AG04450 (cell line): Measurements from ENCODE around the gene DPP10. TPM values are rescaled to one million over a fixed set of nuclear protein-coding genes. Genes with fewer than 3 reads are reported as not detected.

ENCODE experiments used
- CTCF ChIA-PET: fragments of 300-600, 350-600 bp; formaldehyde crosslinking; extraction: SDS; loops from one replicate; lab custom pipeline; 2022; ENCODE audit warnings: antibody characterized with exemption, inconsistent platforms; lab: Charles Lee
- POLR2A ChIA-PET: fragments of 350-600 bp; formaldehyde crosslinking; extraction: SDS; loops from one replicate; lab custom pipeline; 2021; ENCODE audit warnings: antibody characterized with exemption, inconsistent platforms; lab: Yijun Ruan, JAX
- DNase-seq: peaks from one replicate; pipeline ENCODE4 v3.0.0-alpha.2; 2011; ENCODE audit warnings: low read depth, low spot score
- H3K27ac ChIP-seq: one replicate; pipeline ENCODE4 v1.5.1; 2012; ENCODE audit warnings: low read depth, low read length, control low read depth
- H3K27me3 ChIP-seq: one replicate; pipeline ENCODE4 v1.6.0; 2012; ENCODE audit warnings: low read length; ENCODE audit not compliant: control insufficient read depth, insufficient read depth
- H3K4me3 ChIP-seq: 2 replicates; pipeline ENCODE4 v1.5.1; 2011; ENCODE audit warnings: mild to moderate bottlenecking, low read depth, low read length, control low read depth
- H3K9me3 ChIP-seq: 2 replicates; pipeline ENCODE4 v1.5.1; 2012; ENCODE audit warnings: low read length; ENCODE audit not compliant: control insufficient read depth, insufficient read depth
- polyA plus RNA-seq: library from polyadenylated mRNA; depleted of rRNA; stranded (reverse); fragments of >200 nt; gene quantifications from 2 replicates; pipeline ENCODE4 v1.2.3, GENCODE V29; 2011
- TF ChIP-seq, protein P1 (sequence below): IDR thresholded peaks from 2 replicates; pipeline ENCODE4 v1.5.1; 2011; ENCODE audit warnings: low read depth, low read length, control low read depth, inconsistent platforms

DPP10 gene
- polyA plus RNA-seq, 1 experiment = not detected

DNA sequence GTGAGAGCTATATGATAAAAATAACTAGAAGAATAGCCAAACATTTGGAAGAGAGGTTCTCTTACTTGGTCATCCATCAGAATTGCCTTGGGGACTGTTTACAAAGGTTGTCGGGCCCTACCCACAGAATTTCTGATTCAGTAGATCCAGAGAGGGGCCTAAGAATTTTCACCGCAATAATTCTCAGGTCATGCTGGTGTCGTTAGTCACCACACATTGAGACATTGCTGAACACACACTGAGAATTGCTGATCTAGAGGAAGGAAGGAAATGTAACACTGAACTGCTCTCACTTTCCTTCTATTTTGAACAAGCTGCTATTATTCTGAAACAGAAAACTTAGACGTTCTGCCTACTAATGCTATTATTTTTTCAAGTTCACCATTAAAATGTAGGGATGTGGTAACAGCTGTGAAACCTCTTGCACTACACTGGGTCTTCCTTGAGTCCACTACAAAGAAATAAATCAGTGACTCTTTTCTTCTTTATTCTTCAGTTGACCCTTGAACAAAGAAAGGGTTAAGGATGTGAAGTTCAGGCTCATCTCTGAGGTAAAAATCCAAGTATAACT, 491.3 kb downstream of the DPP10 start:
- Histone ChIP-seq H3K4me3 (no peak overlapping the region), H3K9me3 (peaks cover 14% of the 10 kb centered on the region; the same call in 1 of the 2 replicates), H3K27me3 (no peaks in the 10 kb centered on the region), H3K27ac (no peak overlapping the region)
- POLR2A ChIA-PET = no interaction called here
- DNase-seq = no peak
- CTCF ChIA-PET = no interaction called here
- TF ChIP-seq, protein P1, sequence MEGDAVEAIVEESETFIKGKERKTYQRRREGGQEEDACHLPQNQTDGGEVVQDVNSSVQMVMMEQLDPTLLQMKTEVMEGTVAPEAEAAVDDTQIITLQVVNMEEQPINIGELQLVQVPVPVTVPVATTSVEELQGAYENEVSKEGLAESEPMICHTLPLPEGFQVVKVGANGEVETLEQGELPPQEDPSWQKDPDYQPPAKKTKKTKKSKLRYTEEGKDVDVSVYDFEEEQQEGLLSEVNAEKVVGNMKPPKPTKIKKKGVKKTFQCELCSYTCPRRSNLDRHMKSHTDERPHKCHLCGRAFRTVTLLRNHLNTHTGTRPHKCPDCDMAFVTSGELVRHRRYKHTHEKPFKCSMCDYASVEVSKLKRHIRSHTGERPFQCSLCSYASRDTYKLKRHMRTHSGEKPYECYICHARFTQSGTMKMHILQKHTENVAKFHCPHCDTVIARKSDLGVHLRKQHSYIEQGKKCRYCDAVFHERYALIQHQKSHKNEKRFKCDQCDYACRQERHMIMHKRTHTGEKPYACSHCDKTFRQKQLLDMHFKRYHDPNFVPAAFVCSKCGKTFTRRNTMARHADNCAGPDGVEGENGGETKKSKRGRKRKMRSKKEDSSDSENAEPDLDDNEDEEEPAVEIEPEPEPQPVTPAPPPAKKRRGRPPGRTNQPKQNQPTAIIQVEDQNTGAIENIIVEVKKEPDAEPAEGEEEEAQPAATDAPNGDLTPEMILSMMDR = no peak

DNA sequence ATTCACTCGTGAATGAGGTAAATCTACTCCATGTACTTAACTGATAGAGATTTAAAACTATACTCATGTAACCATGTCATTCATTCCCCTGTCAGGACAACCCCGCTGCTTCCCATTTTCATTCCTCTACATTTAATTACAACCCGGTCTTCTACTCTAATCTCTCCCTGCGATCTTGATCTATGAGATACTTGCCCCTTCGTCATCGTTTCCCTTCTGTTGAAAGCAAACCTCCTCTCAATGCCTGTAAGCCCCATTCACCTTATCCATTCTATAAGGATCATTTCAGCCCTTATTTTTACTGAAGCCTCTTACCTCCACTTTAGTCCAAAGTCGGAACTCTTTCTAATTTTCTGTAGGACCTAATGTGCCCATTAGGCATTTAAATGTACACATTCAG, 492.6 kb downstream of the DPP10 start:
- Histone ChIP-seq H3K4me3 (no peak overlapping the region), H3K27me3 (no peaks in the 10 kb centered on the region), H3K27ac (no peak overlapping the region), H3K9me3 (peaks cover 9% of the 10 kb centered on the region; the same call in 1 of the 2 replicates)
- POLR2A ChIA-PET = no interaction called here
- no peak for DNase-seq
- TF ChIP-seq, protein P1 = no peak
- CTCF ChIA-PET = no interaction called here

DNA sequence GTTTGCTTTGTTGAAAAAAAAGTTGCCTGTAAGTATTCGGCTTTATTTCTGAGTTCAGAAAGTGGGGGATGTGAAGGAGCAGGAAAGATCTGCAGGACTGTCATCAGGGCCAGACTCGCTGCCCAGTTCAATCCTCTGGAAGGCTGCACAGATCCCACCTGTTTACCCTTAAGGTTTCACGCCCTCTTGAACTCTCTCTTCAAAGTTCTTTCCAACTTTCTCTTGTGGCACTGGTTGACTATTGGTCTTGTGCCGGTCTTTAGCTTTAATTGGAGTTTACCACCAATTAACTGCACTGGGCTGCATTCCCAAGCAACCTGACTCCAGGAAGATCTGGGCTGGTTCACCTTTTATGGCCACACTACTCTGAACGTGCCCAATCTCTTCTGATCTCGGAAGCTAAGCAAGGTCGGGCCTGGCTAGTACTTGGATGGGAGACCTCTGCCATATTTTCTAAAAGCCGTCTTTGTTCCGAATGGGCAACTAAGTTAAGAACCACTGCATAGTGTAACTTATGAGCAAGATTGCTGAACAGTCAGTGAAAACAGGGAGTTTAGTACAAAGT, 495.0 kb downstream of the DPP10 start:
- CTCF ChIA-PET = no interaction called here
- POLR2A ChIA-PET = no interaction called here
- peaks cover 6% of the 10 kb centered on the region; the same call in 1 of the 2 replicates for H3K9me3 ChIP-seq
- H3K27ac ChIP-seq = no peak overlapping the region
- TF ChIP-seq, protein P1 = no peak
- no peak overlapping the region for H3K4me3 ChIP-seq
- no peak for DNase-seq
- H3K27me3 ChIP-seq = no peaks in the 10 kb centered on the region

DNA sequence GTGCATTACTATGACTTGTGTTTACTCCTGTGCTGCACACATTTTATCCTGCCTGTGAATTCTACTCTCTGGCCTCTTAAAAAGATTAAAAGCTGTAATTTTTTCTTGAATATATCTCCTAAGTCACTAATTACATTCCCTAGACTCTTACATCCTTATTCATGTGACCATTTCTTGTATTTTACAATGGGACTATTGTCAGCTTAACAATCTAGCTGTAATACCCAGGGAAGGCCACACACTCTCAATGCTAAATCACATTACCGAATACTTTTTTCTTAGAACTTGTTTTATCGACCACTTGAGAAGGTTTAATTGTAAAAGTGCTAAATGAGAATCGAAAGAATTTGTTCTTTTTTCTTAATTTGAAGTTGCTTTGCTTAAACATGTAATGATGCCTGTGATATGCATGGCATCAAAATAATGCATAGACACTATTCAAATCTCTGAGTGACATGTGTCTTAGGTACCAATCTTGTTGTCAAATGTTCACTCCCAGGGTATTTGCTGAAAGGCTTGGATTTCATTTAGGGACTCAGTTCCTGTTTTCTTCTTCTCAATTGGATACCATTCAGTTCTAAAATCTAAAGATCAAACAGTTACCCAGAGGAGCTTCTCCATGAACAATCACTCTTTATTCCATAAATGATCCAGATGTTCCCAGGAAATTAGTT, 498.5 kb downstream of the DPP10 start:
- TF ChIP-seq, protein P1 = no peak
- no peak for DNase-seq
- H3K4me3 ChIP-seq = no peak overlapping the region
- H3K9me3 ChIP-seq = peaks cover 4% of the 10 kb centered on the region; the same call in 1 of the 2 replicates
- POLR2A ChIA-PET = no interaction called here
- CTCF ChIA-PET = no interaction called here
- no peak overlapping the region for H3K27ac ChIP-seq
- H3K27me3 ChIP-seq = no peaks in the 10 kb centered on the region

- H3K9me3 ChIP-seq = peaks cover 12% of the 10 kb centered on the region; the same call in 1 of the 2 replicates
- CTCF ChIA-PET = no interaction called here
- DNase-seq = no peak
- H3K27me3 ChIP-seq = no peaks in the 10 kb centered on the region
- H3K27ac ChIP-seq = no peak overlapping the region
- no peak overlapping the region for H3K4me3 ChIP-seq
- POLR2A ChIA-PET = no interaction called here
- TF ChIP-seq, protein P1 = no peak
Measured at GRCh38 chr2:114949228-114949804, 506.9 kb downstream of the DPP10 start.
